BJ (cell line): ENCODE results near the gene FAM107B. TPM values are rescaled to one million over a fixed set of nuclear protein-coding genes. Genes with fewer than 3 reads are reported as not detected.

ENCODE experiments used
- CTCF ChIA-PET: fragments of 350-600 bp; formaldehyde crosslinking; extraction: SDS; loops from one replicate; lab custom pipeline; 2021; ENCODE audit warnings: antibody characterized with exemption, inconsistent platforms; lab: Yijun Ruan, JAX
- POLR2A ChIA-PET: fragments of 300-600 bp; sonication (Branson Sonifier 250); formaldehyde crosslinking; extraction: SDS; loops from one replicate; lab custom pipeline; 2021; ENCODE audit warnings: antibody characterized with exemption; lab: Charles Lee
- DNase-seq: peaks from one replicate; pipeline ENCODE4 v3.0.0-alpha.2; 2011; ENCODE audit warnings: low read depth
- H3K27me3 ChIP-seq: 2 replicates; pipeline ENCODE4 v1.6.0; 2011; ENCODE audit warnings: low read length; ENCODE audit not compliant: control insufficient read depth, insufficient read depth
- H3K36me3 ChIP-seq: 2 replicates; pipeline ENCODE4 v1.5.1; 2011; ENCODE audit warnings: low read length; ENCODE audit not compliant: control insufficient read depth, insufficient read depth
- H3K4me3 ChIP-seq: 2 replicates; pipeline ENCODE4 v1.5.1; 2011; ENCODE audit warnings: low read depth, mild to moderate bottlenecking, control low read depth, low read length
- CTCF ChIP-seq: IDR thresholded peaks from 2 replicates; pipeline ENCODE4 v1.5.1; 2011; ENCODE audit warnings: low read depth, mild to moderate bottlenecking, control low read depth, inconsistent platforms, low read length, moderate library complexity; ENCODE audit not compliant: insufficient read depth
- polyA plus RNA-seq: library from polyadenylated mRNA; depleted of rRNA; stranded (reverse); fragments of >200 nt; gene quantifications from 2 replicates; pipeline ENCODE4 v1.2.3, GENCODE V29; 2011

Gene FAM107B
- polyA plus RNA-seq, 1 experiment = 11.3 TPM

DNA sequence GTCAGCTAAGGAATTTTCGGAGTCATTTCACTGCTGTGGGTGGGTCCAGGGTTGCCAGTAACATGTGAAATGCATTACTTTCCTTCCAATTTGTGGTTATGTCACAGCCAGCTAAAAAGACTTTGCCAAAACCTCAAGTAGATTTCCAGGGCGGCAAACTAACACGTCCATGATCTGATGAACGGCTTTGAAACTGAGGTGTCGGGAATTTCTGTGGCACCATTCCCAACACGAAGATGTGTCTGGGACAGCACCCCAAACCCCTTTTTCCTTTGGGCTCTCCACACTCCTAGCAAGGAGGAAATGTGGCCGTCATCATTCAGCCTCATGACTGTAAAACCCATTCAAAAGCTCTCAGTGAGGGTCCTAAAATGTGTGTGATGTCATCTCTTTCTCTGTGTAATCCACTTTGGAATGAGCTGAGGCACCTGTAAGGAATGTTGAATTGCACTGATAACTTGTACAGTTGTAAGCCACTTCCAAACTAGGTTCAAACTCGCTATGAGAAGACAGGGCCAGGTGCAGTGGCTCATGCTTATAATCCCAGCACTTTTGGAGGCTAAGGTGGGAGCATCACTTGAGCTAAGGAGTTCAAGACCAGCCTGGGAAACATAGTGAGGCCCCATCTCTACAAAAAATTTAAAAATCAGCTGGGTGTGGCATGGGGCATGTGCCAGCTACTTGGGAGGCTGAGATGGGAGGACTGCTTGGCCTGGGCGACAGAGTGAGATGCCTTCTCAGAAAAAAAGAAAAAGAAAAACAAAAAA is 297.9 kb downstream of the FAM107B start:
- H3K4me3 ChIP-seq = no peak overlapping the region
- no peaks in the 10 kb centered on the region for H3K36me3 ChIP-seq
- no peak for TF ChIP-seq CTCF
- H3K27me3 ChIP-seq = no peaks in the 10 kb centered on the region; the same call in 1 of the 2 replicates
- peak; percentile 40 for DNase-seq
- ChIA-PET CTCF (interaction anchor here (0.7 to 8.5 kb wide), 16 partner anchors 7 to 1062 kb away, joined by 3 to 112 read pairs (median 4); no protein-coding TSS in a partner anchor), POLR2A (interaction anchor here (0.5 kb wide), 1 partner anchor 281 kb away, joined by 6 read pairs; no protein-coding TSS in a partner anchor)

DNA sequence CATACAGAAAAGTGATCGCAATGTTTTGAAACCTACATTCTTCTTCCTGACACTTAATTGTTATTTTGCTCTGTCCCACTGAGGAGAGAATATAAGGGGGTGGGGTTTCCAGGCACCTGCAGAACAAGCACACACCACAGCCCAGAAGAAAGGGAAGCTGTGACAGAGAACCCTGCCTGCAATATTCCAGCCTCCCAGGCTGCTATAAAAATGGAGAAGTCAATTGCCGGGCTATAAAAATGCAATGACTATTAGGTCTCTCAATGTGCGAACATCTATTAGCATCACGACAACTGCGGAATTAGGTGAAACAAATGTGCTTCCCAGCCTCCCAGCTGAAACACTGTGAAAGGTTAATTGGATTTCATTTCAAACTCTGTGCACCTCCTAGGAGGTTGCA is 298.7 kb downstream of the FAM107B start:
- TF ChIP-seq CTCF = no peak
- H3K36me3 ChIP-seq = no peaks in the 10 kb centered on the region
- POLR2A ChIA-PET = no interaction called here
- H3K4me3 ChIP-seq = no peak overlapping the region
- DNase-seq = no peak
- CTCF ChIA-PET = interaction anchor here (2.8 to 8.5 kb wide), 2 partner anchors 80 to 279 kb away, joined by 9 to 112 read pairs; no protein-coding TSS in a partner anchor
- no peaks in the 10 kb centered on the region; the same call in 1 of the 2 replicates for H3K27me3 ChIP-seq

DNA sequence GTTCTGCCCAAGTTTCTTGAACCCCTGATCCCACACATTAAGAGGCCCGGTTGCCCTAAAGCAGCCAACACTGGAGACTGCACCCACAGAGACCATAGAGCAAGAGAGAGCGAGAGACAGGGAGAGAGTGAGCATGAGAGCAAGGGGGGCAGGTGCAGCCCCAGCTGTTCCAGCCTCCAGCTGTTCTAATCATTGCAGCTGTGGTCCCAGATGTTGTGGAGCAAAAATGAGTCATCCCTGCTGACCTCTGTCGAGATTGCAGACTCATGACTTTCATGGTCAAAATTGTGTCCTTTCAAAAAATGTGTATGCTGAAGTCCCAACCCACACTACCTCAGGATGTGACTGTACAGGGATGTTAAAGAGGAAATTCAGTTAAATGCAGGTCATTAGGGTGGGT is 300.0 kb downstream of the FAM107B start:
- POLR2A ChIA-PET = no interaction called here
- Histone ChIP-seq H3K36me3 (no peaks in the 10 kb centered on the region), H3K4me3 (no peak overlapping the region), H3K27me3 (peaks cover 4% of the 10 kb centered on the region; the same call in 1 of the 2 replicates)
- no peak for DNase-seq
- CTCF ChIA-PET = interaction anchor here (8.5 kb wide), 1 partner anchor 278 kb away, joined by 112 read pairs; no protein-coding TSS in a partner anchor
- TF ChIP-seq CTCF = no peak

DNA sequence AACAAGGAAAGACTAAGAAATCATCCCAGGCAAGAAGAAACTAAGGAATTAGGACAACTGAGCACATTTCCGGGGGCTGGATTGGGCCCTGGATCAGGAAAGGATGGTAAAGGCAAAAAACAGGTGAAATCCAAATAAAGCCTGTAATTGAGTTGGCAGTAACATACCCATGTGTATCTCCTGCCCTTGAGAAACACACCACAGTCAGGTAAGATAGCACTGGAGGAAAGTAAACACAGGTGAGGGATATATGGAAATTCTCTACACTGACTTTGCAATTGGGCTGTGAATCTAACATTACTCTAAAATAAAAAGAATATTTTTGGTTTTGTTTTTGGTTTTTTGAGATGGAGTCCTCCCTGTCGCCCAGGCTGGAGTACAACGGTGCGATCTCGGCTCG is 303.8 kb downstream of the FAM107B start:
- DNase-seq = no peak
- no peaks in the 10 kb centered on the region for H3K36me3 ChIP-seq
- POLR2A ChIA-PET = no interaction called here
- no peak overlapping the region for H3K4me3 ChIP-seq
- no peak for TF ChIP-seq CTCF
- peaks cover 4% of the 10 kb centered on the region; the same call in 1 of the 2 replicates for H3K27me3 ChIP-seq
- CTCF ChIA-PET = no interaction called here

DNA sequence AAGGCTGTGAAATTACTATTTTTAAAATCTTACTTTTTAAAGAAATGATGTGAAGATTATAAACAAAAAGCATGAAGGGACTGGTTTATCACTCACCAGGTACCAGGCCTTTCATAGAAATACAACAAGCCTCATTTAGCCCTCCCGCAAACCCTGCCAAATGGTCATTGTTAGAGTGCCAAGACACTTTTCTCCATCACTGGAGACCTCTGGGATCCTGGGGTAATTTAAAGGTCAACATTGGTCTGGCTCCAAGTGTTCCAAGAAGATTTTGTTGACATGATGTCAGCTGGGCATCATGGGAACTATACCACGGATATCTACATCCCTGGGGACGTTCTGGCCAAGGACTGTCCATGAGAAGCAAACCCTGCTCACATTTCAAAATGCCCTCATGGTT is 306.0 kb downstream of the FAM107B start:
- ChIA-PET POLR2A (no interaction called here), CTCF (interaction anchor here (1.0 kb wide), 1 partner anchor 9 kb away, joined by 3 read pairs; no protein-coding TSS in a partner anchor)
- Histone ChIP-seq H3K4me3 (no peak overlapping the region), H3K36me3 (no peaks in the 10 kb centered on the region), H3K27me3 (peaks cover 4% of the 10 kb centered on the region; the same call in 1 of the 2 replicates)
- no peak for TF ChIP-seq CTCF
- DNase-seq = no peak
